HepG2 (cell line): Measurements from ENCODE around the gene MEX3A. TPM values are rescaled to one million over a fixed set of nuclear protein-coding genes. Genes with fewer than 3 reads are reported as not detected.
A peak's percentile ranks its signal among the peaks of the same experiment; 100 is the strongest.

Source experiments
- GLMP ChIP-seq: sonication (generic); formaldehyde crosslinking; IDR thresholded peaks from 2 replicates; pipeline ENCODE4 v1.9.0; 2021; ENCODE audit warnings: missing genetic modification reagents, mild to moderate bottlenecking, borderline replicate concordance
- HNF1A ChIP-seq, 2 experiments: sonication (generic) in 1 of 2; formaldehyde crosslinking in 1 of 2; IDR thresholded peaks; 2 replicates each; pipeline versions ENCODE4 v1.4.0 to v1.6.1; 2016 to 2020; ENCODE audit warnings: borderline replicate concordance in 1 of 2, low read depth in 1 of 2, mild to moderate bottlenecking in 1 of 2, missing genetic modification reagents in 1 of 2
- KAT2B ChIP-seq: fragments of 150-350 bp; IDR thresholded peaks from 2 replicates; pipeline ENCODE4 v1.6.1; 2014; ENCODE audit warnings: low read depth, low read length, borderline replicate concordance
- MEF2D ChIP-seq: sonication (generic); formaldehyde crosslinking; IDR thresholded peaks from 2 replicates; pipeline ENCODE4 v1.5.1; 2020; ENCODE audit warnings: mild to moderate bottlenecking, missing genetic modification reagents
- MLX ChIP-seq: IDR thresholded peaks from 2 replicates; pipeline ENCODE4 v1.6.1; 2016
- MTF1 ChIP-seq: sonication (generic); formaldehyde crosslinking; IDR thresholded peaks from 2 replicates; pipeline ENCODE4 v1.5.0; 2020; ENCODE audit warnings: missing genetic modification reagents
- PRDM4 ChIP-seq: sonication (generic); formaldehyde crosslinking; IDR thresholded peaks from 2 replicates; pipeline ENCODE4 v1.9.0; 2021; ENCODE audit warnings: missing genetic modification reagents, borderline replicate concordance
- ZMAT3 ChIP-seq: sonication (generic); formaldehyde crosslinking; conservative IDR thresholded peaks from 2 replicates; pipeline ENCODE4 v1.7.0; 2021; ENCODE audit warnings: missing genetic modification reagents
- ZNF280D ChIP-seq: sonication (generic); formaldehyde crosslinking; IDR thresholded peaks from 2 replicates; pipeline ENCODE4 v1.5.1; 2020; ENCODE audit warnings: mild to moderate bottlenecking, missing genetic modification reagents
- ZNF496 ChIP-seq: sonication (generic); formaldehyde crosslinking; IDR thresholded peaks from 2 replicates; pipeline ENCODE4 v1.8.1; 2023; ENCODE audit warnings: mild to moderate bottlenecking, moderate library complexity, missing genetic modification reagents; ENCODE audit not compliant: insufficient replicate concordance
- ZNF503 ChIP-seq: sonication (generic); formaldehyde crosslinking; IDR thresholded peaks from 2 replicates; pipeline ENCODE4 v1.4.0; 2020; ENCODE audit warnings: missing genetic modification reagents
- ZNF816 ChIP-seq: sonication (generic); formaldehyde crosslinking; IDR thresholded peaks from 2 replicates; pipeline ENCODE4 v1.8.0; 2022; ENCODE audit warnings: missing genetic modification reagents, mild to moderate bottlenecking, borderline replicate concordance
- polyA plus RNA-seq, 8 experiments: library from polyadenylated mRNA; depleted of rRNA in 3 of 8; stranded (reverse) in 7 of 8; unstranded in 1 of 8; fragments of >200 nt; fragmentation: Illumina TruSeq in 4 of 8; extraction: Trizol in 4 of 8; gene quantifications; 2 replicates each; pipeline versions ENCODE4 v1.2.1 to v1.2.3, GENCODE V29; 2011 to 2016; ENCODE audit warnings: low read depth in 4 of 8, missing spikeins in 1 of 8, mixed read lengths in 1 of 8; ENCODE audit not compliant: insufficient read depth in 1 of 8
- total RNA-seq, 5 experiments: library from RNA; depleted of rRNA; stranded (reverse); fragments of >200 nt; fragmentation: Illumina TruSeq; extraction: Trizol; gene quantifications; 2 replicates each; pipeline ENCODE4 v1.2.3, GENCODE V29; 2016; ENCODE audit warnings: low read depth in 1 of 5

Gene MEX3A
- total and polyA plus RNA-seq, 2 of the 13 experiments (the other 11 are each of a cell fraction or from before 2014, with no cell fraction given), result 7.6 to 9.1 TPM

- TF ChIP-seq MEF2D (CRISPR knock-in tag), result peak; percentile 94
- no peak for TF ChIP-seq GLMP (CRISPR knock-in tag)
- peak; percentile 87 for TF ChIP-seq MLX (CRISPR knock-in tag)
- TF ChIP-seq ZNF280D (CRISPR knock-in tag), result peak; percentile 87
- no peak for TF ChIP-seq ZNF496
- TF ChIP-seq ZMAT3 (CRISPR knock-in tag), result no peak; the same call in 1 of the 2 replicates
- no peak for TF ChIP-seq ZNF816 (CRISPR knock-in tag)
- no peak for TF ChIP-seq MTF1 (CRISPR knock-in tag)
- no peak for TF ChIP-seq KAT2B
- no peak; the same call in 1 of the 2 replicates for TF ChIP-seq ZNF503 (CRISPR knock-in tag)
- peak; percentile 66; the same call in 1 of the 2 replicates for TF ChIP-seq HNF1A (IDR thresholded peaks at IDR 0.05; ENCODE audit: low read depth)
- peak; percentile 90; the same call in 1 of the 2 replicates for TF ChIP-seq HNF1A (CRISPR knock-in tag; IDR thresholded peaks at IDR 0.05; ENCODE audit: borderline replicate concordance)
- TF ChIP-seq PRDM4 (CRISPR knock-in tag), result no peak
These were observed 47.7 kb upstream of the MEX3A start (continued) for GRCh38 chr1:156129687-156130577.
